Suppressor macrophage treated with lipopolysaccharide for 4 hours (primary cell): Measurements from ENCODE around the gene ADGRE3.
"Not testable (repeated sequence)": the region's sequence is repeated elsewhere in the genome, so short reads cannot be mapped to it uniquely, and the experiment has no call there.

Experiments
- DNase-seq: peaks from one replicate; pipeline ENCODE4 v3.0.0-alpha.2; 2020

The ADGRE3 gene

GRCh38 chr19:14661372-14661924 is 13.2 kb downstream of the ADGRE3 start:
- DNase-seq, result peak; percentile 90

- no peak for DNase-seq
These were observed 14.7 kb downstream of the ADGRE3 start for GRCh38 chr19:14659874-14660489.

GRCh38 chr19:14655726-14656125 is 18.9 kb downstream of the ADGRE3 start:
- DNase-seq, result peak; percentile 12

GRCh38 chr19:14654786-14655560 is 19.7 kb downstream of the ADGRE3 start:
- DNase-seq, result peak; percentile 23

- DNase-seq, result no peak
These were observed 24.5 kb downstream of the ADGRE3 start for GRCh38 chr19:14650161-14650560.

GRCh38 chr19:14649020-14649419 is 25.6 kb downstream of the ADGRE3 start:
- no peak for DNase-seq

- DNase-seq, result no peak
These were observed 26.1 kb downstream of the ADGRE3 start for GRCh38 chr19:14648506-14648905.

- DNase-seq, result no peak
These were observed 34.9 kb downstream of the ADGRE3 start for GRCh38 chr19:14639536-14640277.

- DNase-seq, result peak; percentile 33
These were observed 42.4 kb downstream of the ADGRE3 start for GRCh38 chr19:14632286-14632685.

GRCh38 chr19:14629557-14629956 is 45.1 kb downstream of the ADGRE3 start:
- no peak for DNase-seq

GRCh38 chr19:14624491-14624890 is 50.2 kb downstream of the ADGRE3 start:
- DNase-seq, result not testable (repeated sequence)

GRCh38 chr19:14619404-14619803 is 55.2 kb downstream of the ADGRE3 start:
- DNase-seq, result no peak

- DNase-seq, result peak; percentile 77
These were observed 58.2 kb downstream of the ADGRE3 start for GRCh38 chr19:14616407-14616806.

GRCh38 chr19:14615623-14616022 is 59.0 kb downstream of the ADGRE3 start:
- DNase-seq, result no peak

GRCh38 chr19:14614099-14614412 is 60.6 kb downstream of the ADGRE3 start:
- peak; percentile 90 for DNase-seq

- not testable (repeated sequence) for DNase-seq
These were observed 61.1 kb downstream of the ADGRE3 start for GRCh38 chr19:14613399-14614098.

GRCh38 chr19:14612657-14613056 is 62.0 kb downstream of the ADGRE3 start:
- DNase-seq, result no peak

- not testable (repeated sequence) for DNase-seq
These were observed 62.4 kb downstream of the ADGRE3 start for GRCh38 chr19:14612242-14612641.

- no peak for DNase-seq
These were observed 63.6 kb downstream of the ADGRE3 start for GRCh38 chr19:14611051-14611450.

GRCh38 chr19:14606627-14607026 is 68.0 kb downstream of the ADGRE3 start:
- no peak for DNase-seq

- DNase-seq, result no peak
These were observed 70.7 kb downstream of the ADGRE3 start for GRCh38 chr19:14603990-14604387.

GRCh38 chr19:14599548-14600147 is 75.0 kb downstream of the ADGRE3 start:
- no peak for DNase-seq

GRCh38 chr19:14595558-14595957 is 79.1 kb downstream of the ADGRE3 start:
- DNase-seq, result no peak
